ENCODE measurements around the gene CD44.

The CD44 gene

DNA sequence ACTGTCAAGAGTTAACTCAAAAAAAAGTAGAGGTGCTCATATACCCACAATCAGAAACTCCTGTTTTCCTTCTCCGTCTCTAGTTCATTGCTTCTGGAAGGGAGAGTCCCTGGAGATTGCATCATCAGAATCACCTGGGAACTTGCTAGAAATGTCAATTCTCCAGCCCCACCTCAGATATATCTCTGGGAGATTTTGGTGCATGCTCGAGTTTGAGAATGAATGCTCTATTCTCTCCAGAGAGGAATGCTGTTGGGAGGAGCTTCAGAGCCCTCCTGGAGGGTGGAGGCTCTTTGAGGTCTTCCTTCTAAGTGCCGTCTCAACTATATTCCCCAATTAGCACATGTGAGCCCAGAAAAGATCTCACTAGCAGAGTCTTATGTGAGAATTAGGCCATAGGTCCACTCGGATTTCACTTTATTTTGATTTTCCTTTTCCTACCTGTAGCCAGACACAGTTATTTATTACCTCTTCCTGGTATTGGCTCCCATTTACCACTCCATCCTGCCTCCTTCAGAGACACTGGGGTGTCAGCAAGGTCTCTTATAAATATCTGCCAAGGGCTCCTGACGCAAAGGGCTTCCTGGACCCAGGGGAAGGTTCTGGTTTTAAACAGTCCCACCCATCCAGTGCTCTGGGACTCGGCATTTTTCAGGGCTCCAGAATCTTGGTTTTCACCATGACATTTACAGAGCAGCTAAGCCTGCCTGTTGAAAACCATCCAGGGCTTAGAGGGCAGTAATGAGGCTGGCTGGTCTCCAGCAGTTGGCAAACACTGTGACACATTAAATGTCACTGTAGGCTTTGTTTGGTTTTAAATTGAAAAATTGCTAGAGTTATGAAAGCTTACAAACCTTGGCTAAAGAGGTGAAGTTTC, 136.2 kb downstream of the CD44 start:
- no peak overlapping the region for H3K4me3 ChIP-seq (ENCODE audit: low read depth, low read length)
- no peak for DNase-seq (ENCODE audit: low read depth)

GRCh38 chr11:35275786-35276170, 136.8 kb downstream of the CD44 start:
- no peak for DNase-seq (ENCODE audit: low read depth)
- H3K4me3 ChIP-seq (ENCODE audit: low read depth, low read length), result no peak overlapping the region

DNA sequence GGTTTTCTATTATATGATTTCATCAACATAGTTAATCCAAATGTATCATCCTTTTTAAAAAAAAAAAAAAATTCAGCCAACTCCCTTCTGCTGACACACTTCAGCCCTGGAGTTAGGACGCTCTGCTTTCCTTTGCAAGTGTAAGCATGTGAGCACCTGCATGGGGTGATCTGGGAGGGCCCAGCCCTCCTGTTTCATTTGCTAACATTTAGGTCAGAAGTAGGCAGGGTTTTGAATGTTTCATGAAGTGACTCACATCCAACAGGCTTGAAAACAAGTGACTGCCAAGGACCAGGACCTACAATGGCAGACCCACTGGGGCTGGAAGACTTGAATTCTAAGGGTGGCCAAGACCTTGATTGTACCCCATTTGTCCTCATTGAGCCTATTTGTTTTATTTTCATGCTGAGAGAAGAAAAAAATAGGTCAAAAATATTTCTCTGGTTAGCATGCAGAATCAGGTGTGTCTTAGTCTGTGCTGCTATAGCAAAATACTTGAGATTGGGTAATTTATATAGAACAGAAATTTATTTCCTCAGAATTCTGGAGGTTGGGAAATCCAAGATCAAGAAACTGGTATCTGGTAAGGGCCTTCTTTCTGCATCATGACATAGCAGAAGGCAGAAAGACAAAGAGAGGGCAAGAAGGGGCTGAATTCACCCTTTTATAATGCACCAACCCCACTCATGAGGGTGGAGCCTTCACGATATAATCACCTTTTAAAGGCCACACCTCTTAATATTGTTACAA, 137.6 kb downstream of the CD44 start:
- DNase-seq (ENCODE audit: low read depth), result no peak
- no peak overlapping the region for H3K4me3 ChIP-seq (ENCODE audit: low read depth, low read length)

GRCh38 chr11:35277827-35278226, 138.9 kb downstream of the CD44 start:
- no peak overlapping the region for H3K4me3 ChIP-seq (ENCODE audit: low read depth, low read length)
- no peak for DNase-seq (ENCODE audit: low read depth)

DNA sequence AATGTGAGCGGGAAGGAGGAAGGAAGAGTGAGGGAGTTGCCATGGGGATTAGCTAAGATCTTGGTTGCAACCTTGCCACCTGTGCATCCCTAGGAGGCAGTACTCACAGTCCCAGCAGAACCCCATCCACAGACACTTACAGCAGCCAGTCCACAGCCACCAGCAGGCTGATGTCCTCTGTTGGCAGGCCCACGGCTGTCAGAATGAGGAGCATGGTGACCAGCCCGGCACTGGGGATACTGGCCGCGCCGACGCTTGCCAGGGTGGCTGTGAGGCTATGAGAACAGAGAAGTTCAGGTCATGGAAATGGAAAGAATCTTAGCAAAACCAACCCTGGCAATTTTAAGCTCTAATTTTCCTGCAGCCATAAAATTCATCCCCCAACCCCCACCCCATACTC, 141.8 kb downstream of the CD44 start:
- DNase-seq (ENCODE audit: low read depth), result no peak
- no peak overlapping the region for H3K4me3 ChIP-seq (ENCODE audit: low read depth, low read length)

DNA sequence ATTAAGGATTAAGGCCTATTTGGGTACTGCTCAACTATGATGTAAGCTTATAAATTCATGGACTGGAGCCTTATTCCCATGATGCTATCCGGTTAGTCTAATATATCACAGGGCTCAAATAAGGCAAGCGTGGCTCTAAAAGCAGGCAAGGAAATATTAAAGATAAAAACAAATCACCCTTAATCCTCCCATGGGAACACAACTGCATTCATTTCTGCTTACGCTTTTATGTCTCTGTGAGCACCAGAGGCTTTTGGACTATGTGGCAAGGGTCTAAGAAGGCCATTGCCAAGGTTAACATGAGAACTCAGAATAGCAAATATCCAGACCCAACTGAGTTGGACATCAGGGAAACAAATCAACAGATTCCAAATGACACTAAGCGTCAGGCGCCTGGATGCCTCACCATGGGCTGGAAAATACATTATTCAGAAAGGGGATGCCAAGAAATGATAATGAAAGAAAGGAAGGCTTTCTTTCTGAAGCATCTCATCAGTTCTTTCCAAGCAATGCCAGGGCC, 142.3 kb downstream of the CD44 start:
- no peak for DNase-seq (ENCODE audit: low read depth)
- no peak overlapping the region for H3K4me3 ChIP-seq (ENCODE audit: low read depth, low read length)

Measured in skeletal muscle cell (primary cell).